Measurements from ENCODE around the gene LBX2. TPM values are rescaled to one million over a fixed set of nuclear protein-coding genes. Genes with fewer than 3 reads are reported as not detected.
A peak's percentile ranks its signal among the peaks of the same experiment; 100 is the strongest.

The LBX2 gene
- total RNA-seq, 1 experiment from 2014 or later: not detected

- POLR2A ChIA-PET (ENCODE audit: low non-redundant PET): no interaction called here
- intact Hi-C loops (cut with micrococcal nuclease; ENCODE audit: unreplicated experiment): loop anchor here (2.0 kb wide), 1 partner anchor 23 kb away; the partner anchor contains the start of genes AUP1 and HTRA2
- Histone ChIP-seq H3K4me3 (ENCODE audit: low read depth, low read length, poor library complexity, severe bottlenecking) (peak overlapping the region; percentile 0), H3K27ac (ENCODE audit: low read depth, low read length, poor library complexity, severe bottlenecking) (no peak overlapping the region), H3K9me3 (ENCODE audit: low read depth, low read length, poor library complexity, severe bottlenecking) (no peaks in the 10 kb centered on the region), H3K4me1 (ENCODE audit: insufficient read depth, low read length, poor library complexity, severe bottlenecking) (peaks cover 13% of the 10 kb centered on the region), H3K36me3 (ENCODE audit: insufficient read depth, low read length, poor library complexity, severe bottlenecking) (peaks cover 14% of the 10 kb centered on the region), H3K27me3 (replicated peaks; ENCODE audit: insufficient read depth, low read depth, low read length, poor library complexity) (no peaks in the 10 kb centered on the region)
- BruUV-seq (replicated peaks): no TSS peak
- CTCF ChIA-PET: no interaction called here
- no peak for TF ChIP-seq EZH2 (IDR thresholded peaks at IDR 0.05; ENCODE audit: borderline replicate concordance, low read depth, low read length, poor library complexity, severe bottlenecking)
- TF ChIP-seq, protein P1, sequence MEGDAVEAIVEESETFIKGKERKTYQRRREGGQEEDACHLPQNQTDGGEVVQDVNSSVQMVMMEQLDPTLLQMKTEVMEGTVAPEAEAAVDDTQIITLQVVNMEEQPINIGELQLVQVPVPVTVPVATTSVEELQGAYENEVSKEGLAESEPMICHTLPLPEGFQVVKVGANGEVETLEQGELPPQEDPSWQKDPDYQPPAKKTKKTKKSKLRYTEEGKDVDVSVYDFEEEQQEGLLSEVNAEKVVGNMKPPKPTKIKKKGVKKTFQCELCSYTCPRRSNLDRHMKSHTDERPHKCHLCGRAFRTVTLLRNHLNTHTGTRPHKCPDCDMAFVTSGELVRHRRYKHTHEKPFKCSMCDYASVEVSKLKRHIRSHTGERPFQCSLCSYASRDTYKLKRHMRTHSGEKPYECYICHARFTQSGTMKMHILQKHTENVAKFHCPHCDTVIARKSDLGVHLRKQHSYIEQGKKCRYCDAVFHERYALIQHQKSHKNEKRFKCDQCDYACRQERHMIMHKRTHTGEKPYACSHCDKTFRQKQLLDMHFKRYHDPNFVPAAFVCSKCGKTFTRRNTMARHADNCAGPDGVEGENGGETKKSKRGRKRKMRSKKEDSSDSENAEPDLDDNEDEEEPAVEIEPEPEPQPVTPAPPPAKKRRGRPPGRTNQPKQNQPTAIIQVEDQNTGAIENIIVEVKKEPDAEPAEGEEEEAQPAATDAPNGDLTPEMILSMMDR (conservative IDR thresholded peaks at IDR 0.05; ENCODE audit: low read depth, low read length): no peak
- DNase-seq (ENCODE audit: low spot score): no peak
These were observed 6.2 kb upstream of the LBX2 start for GRCh38 chr2:74505448-74506246.

DNA sequence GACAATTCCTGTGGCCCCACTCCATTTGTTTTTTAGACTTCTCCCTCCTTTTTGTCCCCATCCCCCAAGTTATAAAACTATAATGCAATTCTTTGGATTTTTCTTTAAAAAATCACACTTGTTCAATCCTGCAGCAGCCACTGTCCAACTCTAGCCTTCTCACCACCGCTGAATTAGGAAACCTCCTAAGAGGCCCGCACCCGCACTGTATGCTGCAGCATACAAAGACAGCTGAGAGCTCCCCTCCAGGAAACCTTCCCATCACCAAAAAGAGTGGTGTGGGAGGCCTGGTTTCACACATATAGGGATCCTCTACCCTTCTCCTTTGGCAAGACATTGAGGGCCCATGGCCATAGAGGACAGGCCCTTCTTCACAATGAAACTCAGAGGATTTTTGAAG, 5.2 kb upstream of the LBX2 start:
- intact Hi-C loops (cut with micrococcal nuclease; ENCODE audit: unreplicated experiment): no loop called here
- Histone ChIP-seq H3K27me3 (replicated peaks; ENCODE audit: insufficient read depth, low read depth, low read length, poor library complexity) (peaks cover 9% of the 10 kb centered on the region), H3K4me1 (ENCODE audit: insufficient read depth, low read length, poor library complexity, severe bottlenecking) (peaks cover 13% of the 10 kb centered on the region), H3K27ac (ENCODE audit: low read depth, low read length, poor library complexity, severe bottlenecking) (no peak overlapping the region), H3K4me3 (ENCODE audit: low read depth, low read length, poor library complexity, severe bottlenecking) (no peak overlapping the region), H3K9me3 (ENCODE audit: low read depth, low read length, poor library complexity, severe bottlenecking) (no peaks in the 10 kb centered on the region), H3K36me3 (ENCODE audit: insufficient read depth, low read length, poor library complexity, severe bottlenecking) (peaks cover 14% of the 10 kb centered on the region)
- POLR2A ChIA-PET (ENCODE audit: low non-redundant PET): no interaction called here
- no peak for DNase-seq (ENCODE audit: low spot score)
- no TSS peak for BruUV-seq (replicated peaks)
- CTCF ChIA-PET: no interaction called here
- TF ChIP-seq EZH2 (IDR thresholded peaks at IDR 0.05; ENCODE audit: borderline replicate concordance, low read depth, low read length, poor library complexity, severe bottlenecking): no peak
- TF ChIP-seq, protein P1 (conservative IDR thresholded peaks at IDR 0.05; ENCODE audit: low read depth, low read length): no peak

DNA sequence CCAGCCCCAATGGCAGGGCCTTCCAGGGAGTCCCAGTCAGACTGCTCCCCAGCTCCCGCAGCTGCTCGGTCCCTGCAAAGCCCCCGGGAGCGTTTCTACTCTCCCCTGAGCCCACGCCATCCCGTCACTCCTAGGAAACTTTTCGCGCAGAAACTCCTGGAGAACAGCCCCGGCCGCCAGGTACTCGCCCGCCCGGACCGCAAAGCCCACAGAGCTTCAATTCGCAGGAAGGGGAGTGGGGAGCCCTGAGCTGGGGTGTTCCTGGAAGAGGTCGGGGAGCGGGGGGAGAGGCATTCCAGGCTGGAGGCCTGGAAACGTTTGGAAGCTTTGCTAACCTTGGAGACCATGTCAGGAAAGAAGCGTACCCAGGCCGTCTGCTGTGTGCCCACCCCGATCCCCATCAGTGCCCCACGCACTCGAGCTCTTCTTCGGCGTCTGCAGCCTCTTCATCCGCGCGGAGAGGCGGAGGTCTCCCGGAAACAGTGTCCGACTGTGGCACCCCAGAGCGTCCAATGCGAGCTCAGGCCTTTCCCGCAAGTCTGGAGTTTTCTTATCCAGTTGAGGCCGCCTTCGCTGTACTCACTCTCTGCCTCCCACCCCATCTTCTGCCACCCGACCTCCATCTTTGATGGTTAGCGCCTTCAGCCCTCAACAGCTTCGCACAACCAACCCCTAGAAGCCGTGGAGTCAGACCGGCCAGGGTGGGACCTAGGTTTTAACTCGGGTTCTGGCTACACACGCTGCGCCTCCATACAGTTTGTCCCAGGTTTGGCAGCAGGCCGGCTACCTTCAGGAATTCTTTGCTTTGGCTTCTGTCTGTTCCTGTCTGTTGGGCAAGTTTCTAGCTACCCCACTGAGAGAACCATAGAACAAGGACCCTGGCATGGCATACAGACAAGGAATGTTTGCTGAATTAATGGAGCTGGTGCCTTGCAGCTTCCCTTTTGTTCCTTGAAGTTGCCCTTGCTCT, 4.4 kb upstream of the LBX2 start:
- H3K27ac ChIP-seq (ENCODE audit: low read depth, low read length, poor library complexity, severe bottlenecking): no peak overlapping the region
- intact Hi-C loops (cut with micrococcal nuclease; ENCODE audit: unreplicated experiment): no loop called here

More for the DNA sequence above, 4.4 kb upstream of the LBX2 start:
- Histone ChIP-seq H3K4me3 (ENCODE audit: low read depth, low read length, poor library complexity, severe bottlenecking) (no peak overlapping the region), H3K4me1 (ENCODE audit: insufficient read depth, low read length, poor library complexity, severe bottlenecking) (peaks cover 13% of the 10 kb centered on the region), H3K27me3 (replicated peaks; ENCODE audit: insufficient read depth, low read depth, low read length, poor library complexity) (peaks cover 17% of the 10 kb centered on the region), H3K9me3 (ENCODE audit: low read depth, low read length, poor library complexity, severe bottlenecking) (no peaks in the 10 kb centered on the region), H3K36me3 (ENCODE audit: insufficient read depth, low read length, poor library complexity, severe bottlenecking) (peaks cover 14% of the 10 kb centered on the region)
- DNase-seq (ENCODE audit: low spot score): no peak
- TF ChIP-seq, protein P1 (conservative IDR thresholded peaks at IDR 0.05; ENCODE audit: low read depth, low read length): no peak
- no peak for TF ChIP-seq EZH2 (IDR thresholded peaks at IDR 0.05; ENCODE audit: borderline replicate concordance, low read depth, low read length, poor library complexity, severe bottlenecking)
- ChIA-PET POLR2A (ENCODE audit: low non-redundant PET) (no interaction called here), CTCF (no interaction called here)
- no TSS peak for BruUV-seq (replicated peaks)
